Skeletal muscle satellite cell (primary cell): Measurements from ENCODE around the gene CEPT1.
"Not testable (repeated sequence)": the region's sequence is repeated elsewhere in the genome, so short reads cannot be mapped to it uniquely, and the experiment has no call there.

Source experiments
- H3K27me3 ChIP-seq: 2 replicates; pipeline ENCODE4 v1.7.0; 2013; ENCODE audit warnings: low read length; ENCODE audit not compliant: control insufficient read depth, insufficient read depth
- H3K36me3 ChIP-seq: 2 replicates; pipeline ENCODE4 v1.7.0; 2013; ENCODE audit warnings: mild to moderate bottlenecking, control low read depth, low read length; ENCODE audit not compliant: insufficient read depth
- H3K4me1 ChIP-seq: 2 replicates; pipeline ENCODE4 v1.7.0; 2013; ENCODE audit warnings: low read length; ENCODE audit not compliant: control insufficient read depth, insufficient read depth
- H3K4me2 ChIP-seq: 2 replicates; pipeline ENCODE4 v1.7.0; 2013; ENCODE audit warnings: mild to moderate bottlenecking, low read length
- H3K4me3 ChIP-seq: 2 replicates; pipeline ENCODE4 v1.7.0; 2013; ENCODE audit warnings: low read length
- H3K9ac ChIP-seq: 2 replicates; pipeline ENCODE4 v1.7.0; 2013; ENCODE audit warnings: mild to moderate bottlenecking, low read depth, low read length, moderate library complexity
- H3K9me3 ChIP-seq: replicated peaks from 2 replicates; pipeline ENCODE4 v1.7.0; 2013; ENCODE audit warnings: mild to moderate bottlenecking, control low read depth, low read length

CEPT1 gene

GRCh38 chr1:111204201-111204982 is 64.4 kb downstream of the CEPT1 start:
- H3K4me3 ChIP-seq, result peak overlapping the region; percentile 75
- no peaks in the 10 kb centered on the region for H3K36me3 ChIP-seq
- no peaks in the 10 kb centered on the region for H3K9me3 ChIP-seq
- peaks cover 61% of the 10 kb centered on the region for H3K27me3 ChIP-seq
- H3K4me2 ChIP-seq, result peak overlapping the region; percentile 86
- peaks cover 4% of the 10 kb centered on the region for H3K4me1 ChIP-seq
- H3K9ac ChIP-seq, result peak overlapping the region; percentile 67

- H3K9ac ChIP-seq, result no peak overlapping the region
- peaks cover 67% of the 10 kb centered on the region for H3K27me3 ChIP-seq
- no peaks in the 10 kb centered on the region for H3K36me3 ChIP-seq
- H3K9me3 ChIP-seq, result no peaks in the 10 kb centered on the region
- peaks cover 4% of the 10 kb centered on the region for H3K4me1 ChIP-seq
- H3K4me2 ChIP-seq, result no peak overlapping the region
- no peak overlapping the region for H3K4me3 ChIP-seq
Observed at GRCh38 chr1:111204983-111205713, 65.1 kb downstream of the CEPT1 start.

GRCh38 chr1:111205714-111206050 is 65.7 kb downstream of the CEPT1 start:
- no peaks in the 10 kb centered on the region for H3K36me3 ChIP-seq
- no peak overlapping the region for H3K9ac ChIP-seq
- H3K4me1 ChIP-seq, result peaks cover 4% of the 10 kb centered on the region

GRCh38 chr1:111208921-111209320 is 68.9 kb downstream of the CEPT1 start:
- no peak overlapping the region for H3K9ac ChIP-seq
- peaks cover 4% of the 10 kb centered on the region for H3K4me1 ChIP-seq
- H3K4me3 ChIP-seq, result no peak overlapping the region
- no peaks in the 10 kb centered on the region for H3K36me3 ChIP-seq
- no peaks in the 10 kb centered on the region for H3K9me3 ChIP-seq
- H3K4me2 ChIP-seq, result no peak overlapping the region
- peaks cover 74% of the 10 kb centered on the region for H3K27me3 ChIP-seq

More at GRCh38 chr1:111205714-111206050, 65.7 kb downstream of the CEPT1 start:
- peaks cover 72% of the 10 kb centered on the region for H3K27me3 ChIP-seq
- no peak overlapping the region for H3K4me3 ChIP-seq
- no peak overlapping the region for H3K4me2 ChIP-seq
- H3K9me3 ChIP-seq, result no peaks in the 10 kb centered on the region

GRCh38 chr1:111209622-111210021 is 69.6 kb downstream of the CEPT1 start:
- H3K27me3 ChIP-seq, result peaks cover 70% of the 10 kb centered on the region
- no peaks in the 10 kb centered on the region for H3K36me3 ChIP-seq
- no peaks in the 10 kb centered on the region for H3K9me3 ChIP-seq
- H3K9ac ChIP-seq, result no peak overlapping the region
- H3K4me2 ChIP-seq, result no peak overlapping the region
- no peak overlapping the region for H3K4me3 ChIP-seq
- H3K4me1 ChIP-seq, result peaks cover under 1% of the 10 kb centered on the region

GRCh38 chr1:111211921-111212320 is 71.9 kb downstream of the CEPT1 start:
- no peak overlapping the region for H3K4me3 ChIP-seq
- no peaks in the 10 kb centered on the region for H3K4me1 ChIP-seq
- H3K36me3 ChIP-seq, result no peaks in the 10 kb centered on the region
- peaks cover 47% of the 10 kb centered on the region for H3K27me3 ChIP-seq
- H3K4me2 ChIP-seq, result no peak overlapping the region
- H3K9me3 ChIP-seq, result no peaks in the 10 kb centered on the region
- no peak overlapping the region for H3K9ac ChIP-seq

GRCh38 chr1:111212634-111213335 is 72.8 kb downstream of the CEPT1 start:
- H3K9ac ChIP-seq, result no peak overlapping the region
- H3K27me3 ChIP-seq, result peaks cover 38% of the 10 kb centered on the region
- no peak overlapping the region for H3K4me2 ChIP-seq
- no peaks in the 10 kb centered on the region for H3K4me1 ChIP-seq
- no peak overlapping the region for H3K4me3 ChIP-seq
- no peaks in the 10 kb centered on the region for H3K36me3 ChIP-seq
- H3K9me3 ChIP-seq, result no peaks in the 10 kb centered on the region

- Histone ChIP-seq H3K36me3 (no peaks in the 10 kb centered on the region), H3K9ac (no peak overlapping the region), H3K4me2 (no peak overlapping the region), H3K4me3 (no peak overlapping the region), H3K27me3 (peaks cover 32% of the 10 kb centered on the region), H3K4me1 (no peaks in the 10 kb centered on the region), H3K9me3 (no peaks in the 10 kb centered on the region)
Observed at GRCh38 chr1:111213412-111213811, 73.4 kb downstream of the CEPT1 start.

- Histone ChIP-seq H3K4me2 (no peak overlapping the region), H3K4me1 (no peaks in the 10 kb centered on the region), H3K27me3 (peaks cover 24% of the 10 kb centered on the region), H3K9ac (no peak overlapping the region), H3K36me3 (no peaks in the 10 kb centered on the region), H3K9me3 (no peaks in the 10 kb centered on the region), H3K4me3 (no peak overlapping the region)
Observed at GRCh38 chr1:111214074-111214801, 74.2 kb downstream of the CEPT1 start.

GRCh38 chr1:111214884-111215283 is 74.9 kb downstream of the CEPT1 start:
- Histone ChIP-seq H3K27me3 (peaks cover 20% of the 10 kb centered on the region), H3K4me3 (no peak overlapping the region), H3K4me2 (no peak overlapping the region), H3K4me1 (no peaks in the 10 kb centered on the region), H3K36me3 (no peaks in the 10 kb centered on the region), H3K9me3 (no peaks in the 10 kb centered on the region), H3K9ac (no peak overlapping the region)

- not testable (repeated sequence) for H3K4me3 ChIP-seq, H3K4me1 ChIP-seq, H3K36me3 ChIP-seq, H3K9me3 ChIP-seq, H3K9ac ChIP-seq, H3K4me2 ChIP-seq
- peaks cover 20% of the 10 kb centered on the region for H3K27me3 ChIP-seq
Observed at GRCh38 chr1:111215285-111215684, 75.3 kb downstream of the CEPT1 start.
